ENCODE data around the gene TBX10. TPM values are rescaled to one million over a fixed set of nuclear protein-coding genes. Genes with fewer than 3 reads are reported as not detected.

TBX10 gene
- not detected in 3 replicates for polyA plus RNA-seq
- polyA plus RNA-seq (2011; ENCODE audit: low read depth) = not detected
- not detected in 2 replicates for polyA plus RNA-seq (2011; cell fraction: cytosol; rRNA removed)
- not detected in 2 replicates for polyA plus RNA-seq (2011; cell fraction: nucleus; rRNA removed)
- polyA plus RNA-seq (2012; ENCODE audit: low replicate concordance) = not detected in 2 replicates
- polyA minus RNA-seq = not detected in 3 replicates
- not detected for polyA minus RNA-seq (2011; cell fraction: cytosol; rRNA and poly(A)+ RNA removed)
- not detected in 2 replicates for polyA minus RNA-seq (2011; cell fraction: nucleus; rRNA and poly(A)+ RNA removed)

GRCh38 chr11:67639438-67639859 is at the start of gene TBX10:
TBX10 (minus strand) TSS chr11:67639763; CDS start chr11:67639472, 291 bp downstream.
- Histone ChIP-seq H3K4me2 (ENCODE audit: control insufficient read depth, extremely low read depth, insufficient read depth, low read depth, low read length) (no peak within 1 kb of the TSS), H4K20me1 (ENCODE audit: control insufficient read depth, extremely low read depth, insufficient read depth, low read length) (no peaks in the 10 kb centered on the region), H3K9me1 (ENCODE audit: control insufficient read depth, extremely low read depth, insufficient read depth, low read length) (no peaks in the 10 kb centered on the region), H3K9ac (ENCODE audit: control insufficient read depth, extremely low read depth, insufficient read depth, low read length) (no peak within 1 kb of the TSS), H3K79me2 (ENCODE audit: control insufficient read depth, insufficient read depth, low read length) (no peaks in the 10 kb centered on the region), H3K4me1 (ENCODE audit: control insufficient read depth, extremely low read depth, insufficient read depth, low read length) (peaks cover 4% of the 10 kb centered on the region), H3K4me3 (ENCODE audit: control insufficient read depth in 2 of 3, extremely low read depth in 1 of 3, insufficient read depth in 2 of 3, low read depth in 1 of 3, low read length in 3 of 3) (no peak within 1 kb of the TSS), H2AFZ (ENCODE audit: control insufficient read depth, low read length) (no peak within 1 kb of the TSS), H3K27me3 (ENCODE audit: control insufficient read depth, extremely low read depth, insufficient read depth, low read length) (peaks cover 11% of the 10 kb centered on the region), H3K36me3 (ENCODE audit: control insufficient read depth in 2 of 2, extremely low read depth in 1 of 2, insufficient read depth in 2 of 2, low read length in 2 of 2) (no peaks in the 10 kb centered on the region), H3K27ac (ENCODE audit: control insufficient read depth, insufficient read depth, low read length) (no peak within 1 kb of the TSS), H3K9me3 (ENCODE audit: control insufficient read depth, low read depth, low read length) (no peaks in the 10 kb centered on the region)
- DNase-seq (ENCODE audit: low read depth, low spot score) (no peak), FAIRE-seq (no peak)
- no peak for TF ChIP-seq CTCF (optimal IDR thresholded peaks at IDR 0.05 in 1 of 3, IDR thresholded peaks at IDR 0.05 in 1 of 3, conservative IDR thresholded peaks at IDR 0.05 in 1 of 3; ENCODE audit: extremely low read depth in 1 of 3, insufficient read depth in 2 of 3, low read length in 3 of 3)
- no peak for TF ChIP-seq EZH2 (IDR thresholded peaks at IDR 0.05; ENCODE audit: low read length)
- dilution Hi-C loops (cut with MboI; ENCODE audit: extremely low pct_ligation_motif_present, low sequenced_read_pairs) = no loop called here

DNA sequence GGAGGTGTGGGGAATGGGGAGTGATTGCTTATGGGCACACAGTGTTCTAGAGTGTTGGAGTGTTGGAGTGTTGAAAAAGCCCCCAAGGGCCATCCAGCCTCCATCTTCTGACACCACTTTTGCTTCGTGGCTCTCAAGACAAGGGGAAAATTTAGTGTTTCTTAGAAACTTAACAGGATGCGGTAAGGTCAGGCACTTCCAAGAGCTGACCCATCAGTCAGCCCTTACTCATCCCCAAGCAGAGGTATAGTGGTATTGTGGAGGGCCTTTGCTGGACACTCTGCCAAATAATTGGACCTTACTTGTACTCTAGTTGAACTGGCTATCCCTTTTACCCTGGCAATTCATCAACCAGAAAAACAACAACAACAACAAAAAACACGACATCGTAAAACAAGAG is 49.6 kb upstream of the TBX10 start:
- dilution Hi-C loops (cut with MboI; ENCODE audit: extremely low pct_ligation_motif_present, low sequenced_read_pairs) = no loop called here
- H3K79me2 ChIP-seq (ENCODE audit: control insufficient read depth, insufficient read depth, low read length) = no peaks in the 10 kb centered on the region
- no peak for FAIRE-seq
- no peak overlapping the region for H3K9ac ChIP-seq (ENCODE audit: control insufficient read depth, extremely low read depth, insufficient read depth, low read length)
- no peaks in the 10 kb centered on the region for H4K20me1 ChIP-seq (ENCODE audit: control insufficient read depth, extremely low read depth, insufficient read depth, low read length)
- no peak overlapping the region for H3K27ac ChIP-seq (ENCODE audit: control insufficient read depth, insufficient read depth, low read length)
- no peaks in the 10 kb centered on the region for H3K27me3 ChIP-seq (ENCODE audit: control insufficient read depth, extremely low read depth, insufficient read depth, low read length)
- H3K36me3 ChIP-seq (ENCODE audit: control insufficient read depth in 2 of 2, extremely low read depth in 1 of 2, insufficient read depth in 2 of 2, low read length in 2 of 2) = no peaks in the 10 kb centered on the region
- no peaks in the 10 kb centered on the region for H3K9me1 ChIP-seq (ENCODE audit: control insufficient read depth, extremely low read depth, insufficient read depth, low read length)
- no peak overlapping the region for H2AFZ ChIP-seq (ENCODE audit: control insufficient read depth, low read length)
- H3K4me3 ChIP-seq (ENCODE audit: control insufficient read depth in 2 of 3, extremely low read depth in 1 of 3, insufficient read depth in 2 of 3, low read depth in 1 of 3, low read length in 3 of 3) = no peak overlapping the region
- DNase-seq (ENCODE audit: low read depth, low spot score) = no peak
- H3K9me3 ChIP-seq (ENCODE audit: control insufficient read depth, low read depth, low read length) = no peaks in the 10 kb centered on the region
- H3K4me1 ChIP-seq (ENCODE audit: control insufficient read depth, extremely low read depth, insufficient read depth, low read length) = no peaks in the 10 kb centered on the region
- no peak overlapping the region for H3K4me2 ChIP-seq (ENCODE audit: control insufficient read depth, extremely low read depth, insufficient read depth, low read depth, low read length)
- no peak for TF ChIP-seq EZH2 (IDR thresholded peaks at IDR 0.05; ENCODE audit: low read length)
- TF ChIP-seq CTCF (optimal IDR thresholded peaks at IDR 0.05 in 1 of 3, IDR thresholded peaks at IDR 0.05 in 1 of 3, conservative IDR thresholded peaks at IDR 0.05 in 1 of 3; ENCODE audit: extremely low read depth in 1 of 3, insufficient read depth in 2 of 3, low read length in 3 of 3) = no peak

All from keratinocyte (primary cell).